ENCODE results near the gene SMOC2.

DNA sequence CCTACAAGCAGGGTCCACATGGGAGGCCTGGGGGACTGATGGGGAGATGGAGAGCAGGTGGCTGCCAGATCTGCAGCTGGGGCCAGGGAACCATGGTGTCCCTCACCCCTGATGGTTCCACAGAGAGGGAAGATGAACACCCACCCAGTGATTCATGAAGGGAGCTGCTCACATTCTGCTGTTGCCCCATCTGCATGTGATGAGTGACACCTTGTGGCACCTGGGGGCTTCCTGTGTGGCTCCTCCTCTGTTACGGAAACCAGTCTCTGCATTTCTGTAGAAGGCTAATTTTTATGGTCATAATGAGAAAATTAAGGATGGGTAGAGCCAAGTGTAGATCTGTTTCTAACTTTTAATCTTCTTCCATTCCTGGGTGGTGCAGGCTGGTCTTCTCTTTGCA is 217.1 kb downstream of the SMOC2 start:
- no peak for TF ChIP-seq EZH2 (IDR thresholded peaks at IDR 0.05)
- no peak for TF ChIP-seq POLR2AphosphoS5 (IDR thresholded peaks at IDR 0.05; ENCODE audit: borderline replicate concordance, low read depth, low read length)
